Upper lobe of left lung (tissue), 6 donors: Measurements from ENCODE around the gene CHCT1. TPM values are rescaled to one million over a fixed set of nuclear protein-coding genes. Genes with fewer than 3 reads are reported as not detected.
"Not testable (repeated sequence)": the region's sequence is repeated elsewhere in the genome, so short reads cannot be mapped to it uniquely, and the experiment has no call there.

Source experiments
- ATAC-seq, 2 donors: fragments of 200-7000 bp; cut with Tn5 transposase; one replicate each; pipeline ENCODE4 v1.9.1; 2022; ENCODE audit warnings: mild to moderate bottlenecking in 2 of 2, moderate library complexity in 2 of 2; ENCODE audit not compliant: low FRiP score in 2 of 2
- DNase-seq, 2 donors: peaks; one replicate each; pipeline ENCODE4 v3.0.0-alpha.2; 2019 to 2020
- H3K27ac ChIP-seq, 4 donors: fragments of 200-600 bp; sonication (generic); one replicate each; pipeline ENCODE4 v1.5.1; 2016 to 2019
- H3K27me3 ChIP-seq, 4 donors: fragments of 200-600 bp; sonication (generic); one replicate each; pipeline ENCODE4 v1.5.1; 2017 to 2019
- H3K36me3 ChIP-seq, 4 donors: fragments of 200-600 bp; sonication (generic); one replicate each; pipeline ENCODE4 v1.5.1; 2016 to 2019
- H3K4me1 ChIP-seq, 4 donors: fragments of 200-600 bp; sonication (generic); one replicate each; pipeline ENCODE4 v1.5.1; 2018 to 2019
- H3K4me3 ChIP-seq, 4 donors: fragments of 200-600 bp; sonication (generic); one replicate each; pipeline ENCODE4 v1.5.1; 2017 to 2019; ENCODE audit warnings: mild to moderate bottlenecking in 2 of 4, moderate library complexity in 1 of 4
- H3K9me3 ChIP-seq, 4 donors: fragments of 200-600 bp; sonication (generic); one replicate each; pipeline ENCODE4 v1.5.1; 2018 to 2019
- EP300 ChIP-seq, 4 donors: sonication (generic); formaldehyde crosslinking; IDR thresholded peaks; one replicate each; pipeline ENCODE4 v1.5.1; 2017; ENCODE audit warnings: antibody characterized with exemption in 4 of 4, control low read depth in 2 of 4
- POLR2A ChIP-seq, 4 donors: fragments of 450-650 bp; IDR thresholded peaks; one replicate each; pipeline ENCODE4 v1.5.1; 2016 to 2017; ENCODE audit warnings: antibody characterized with exemption in 4 of 4, mild to moderate bottlenecking in 2 of 4
- POLR2AphosphoS5 ChIP-seq, 2 donors: sonication (generic); formaldehyde crosslinking; IDR thresholded peaks; one replicate each; pipeline ENCODE4 v1.5.1; 2017; ENCODE audit warnings: antibody characterized with exemption in 2 of 2
- WGBS, 2 donors: methylation state at CpG; one replicate each; pipeline ENCODE4 v1.1.5; 2017 to 2018; 5-methylcytosine and 5-hydroxymethylcytosine counted together
- total RNA-seq, 6 donors: library from RNA; depleted of rRNA in 4 of 6; stranded (reverse); fragments of >200 nt in 4 of 6; gene quantifications; one replicate each; pipeline versions ENCODE4 v1.1.0 to v1.2.1, GENCODE V29; 2016 to 2021
- TF ChIP-seq, protein P1 (sequence below), 6 experiments: fragments of 450-650 bp in 4 of 6; fragments of 200-600 bp in 2 of 6; sonication (generic) in 2 of 6; IDR thresholded peaks; one replicate each; pipeline ENCODE4 v1.5.1; 2016 to 2019; ENCODE audit warnings: antibody characterized with exemption in 6 of 6
- donor health status: DM: no; HTN: no; CAD: no; lungs with moderate emphysema.
- donor health status: DM: no; HTN: yes; CAD: no; lungs with severe emphysema.

CHCT1 gene
- total RNA-seq, 6 donors from 2014 or later: 0.37 to 0.61 TPM; not detected in 4

GRCh38 chr17:60421273-60422161 lies 772 bp upstream of the CHCT1 start:
- H3K27me3 ChIP-seq: no peaks in the 10 kb centered on the region
- H3K4me1 ChIP-seq: peaks cover 0 to 9% (median 4%) of the 10 kb centered on the region in 4 donors
- peak overlapping the region; percentile 26 to 76 (median 67) for H3K27ac ChIP-seq
- H3K36me3 ChIP-seq: no peaks in the 10 kb centered on the region
- peak in 1 of 2 donors; percentile 10 for TF ChIP-seq POLR2AphosphoS5 (IDR thresholded peaks at IDR 0.05)
- no peak for TF ChIP-seq POLR2A (IDR thresholded peaks at IDR 0.05)
- TF ChIP-seq, protein P1, sequence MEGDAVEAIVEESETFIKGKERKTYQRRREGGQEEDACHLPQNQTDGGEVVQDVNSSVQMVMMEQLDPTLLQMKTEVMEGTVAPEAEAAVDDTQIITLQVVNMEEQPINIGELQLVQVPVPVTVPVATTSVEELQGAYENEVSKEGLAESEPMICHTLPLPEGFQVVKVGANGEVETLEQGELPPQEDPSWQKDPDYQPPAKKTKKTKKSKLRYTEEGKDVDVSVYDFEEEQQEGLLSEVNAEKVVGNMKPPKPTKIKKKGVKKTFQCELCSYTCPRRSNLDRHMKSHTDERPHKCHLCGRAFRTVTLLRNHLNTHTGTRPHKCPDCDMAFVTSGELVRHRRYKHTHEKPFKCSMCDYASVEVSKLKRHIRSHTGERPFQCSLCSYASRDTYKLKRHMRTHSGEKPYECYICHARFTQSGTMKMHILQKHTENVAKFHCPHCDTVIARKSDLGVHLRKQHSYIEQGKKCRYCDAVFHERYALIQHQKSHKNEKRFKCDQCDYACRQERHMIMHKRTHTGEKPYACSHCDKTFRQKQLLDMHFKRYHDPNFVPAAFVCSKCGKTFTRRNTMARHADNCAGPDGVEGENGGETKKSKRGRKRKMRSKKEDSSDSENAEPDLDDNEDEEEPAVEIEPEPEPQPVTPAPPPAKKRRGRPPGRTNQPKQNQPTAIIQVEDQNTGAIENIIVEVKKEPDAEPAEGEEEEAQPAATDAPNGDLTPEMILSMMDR (IDR thresholded peaks at IDR 0.05): peak; percentile 96 to 99 (median 97)
- TF ChIP-seq EP300 (IDR thresholded peaks at IDR 0.05): no peak
- ATAC-seq (peak; percentile 92 to 97), DNase-seq (peak; percentile 76 to 94)
- peak overlapping the region; percentile 41 to 53 (median 50) for H3K4me3 ChIP-seq
- H3K9me3 ChIP-seq: no peaks in the 10 kb centered on the region
- WGBS, 2 donors: 6% methylated on average over 11 to 51 of the region's 66 CpGs

DNA sequence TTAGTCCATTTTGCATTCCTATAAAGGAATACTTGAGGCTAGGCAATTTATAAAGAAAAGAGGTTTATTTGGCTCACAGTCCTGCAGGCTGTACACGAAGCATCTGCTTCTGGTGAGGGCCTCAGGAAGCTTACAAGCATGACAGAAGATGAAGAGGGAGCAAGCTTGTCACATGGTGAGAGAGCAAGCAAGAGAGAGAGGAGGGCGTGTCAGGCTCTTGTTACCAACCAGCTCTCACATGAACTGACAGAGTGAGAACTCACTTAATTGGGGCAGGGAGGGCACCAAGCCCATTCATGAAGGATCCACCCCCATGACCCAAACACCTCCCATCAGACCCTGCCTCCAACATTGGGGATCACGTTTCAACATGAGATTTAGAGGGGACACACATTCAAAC lies 1.6 kb downstream of the CHCT1 start:
- TF ChIP-seq EP300 (IDR thresholded peaks at IDR 0.05) (no peak), POLR2AphosphoS5 (IDR thresholded peaks at IDR 0.05) (no peak), POLR2A (IDR thresholded peaks at IDR 0.05) (no peak)
- TF ChIP-seq, protein P1 (IDR thresholded peaks at IDR 0.05): no peak
- H3K4me1 ChIP-seq: peaks cover 0 to 9% (median 4%) of the 10 kb centered on the region in 4 donors
- 77 to 83% methylated on average over 3 of the region's 3 CpGs for WGBS, 2 donors
- no peak overlapping the region for H3K4me3 ChIP-seq
- DNase-seq (no peak), ATAC-seq (no peak)
- no peaks in the 10 kb centered on the region for H3K27me3 ChIP-seq
- H3K27ac ChIP-seq: no peak overlapping the region
- H3K9me3 ChIP-seq: no peaks in the 10 kb centered on the region
- H3K36me3 ChIP-seq: no peaks in the 10 kb centered on the region

- H3K27ac ChIP-seq: no peak overlapping the region
- H3K4me1 ChIP-seq: peaks cover 0 to 9% (median 4%) of the 10 kb centered on the region in 4 donors
- no peaks in the 10 kb centered on the region for H3K9me3 ChIP-seq
- H3K4me3 ChIP-seq: no peak overlapping the region
- H3K27me3 ChIP-seq: no peaks in the 10 kb centered on the region
- H3K36me3 ChIP-seq: no peaks in the 10 kb centered on the region
- DNase-seq (no peak), ATAC-seq (no peak)
- TF ChIP-seq POLR2AphosphoS5 (IDR thresholded peaks at IDR 0.05) (no peak), EP300 (IDR thresholded peaks at IDR 0.05) (no peak), POLR2A (IDR thresholded peaks at IDR 0.05) (no peak)
- TF ChIP-seq, protein P1 (IDR thresholded peaks at IDR 0.05): no peak
- 93% methylated on average over 3 to 6 of the region's 6 CpGs for WGBS, 2 donors
Observed at GRCh38 chr17:60425626-60426025, 3.3 kb downstream of the CHCT1 start.

- no peak overlapping the region for H3K27ac ChIP-seq
- H3K4me3 ChIP-seq: no peak overlapping the region
- WGBS, 2 donors: 92 to 94% methylated on average over 6 of the region's 10 CpGs
- DNase-seq (peak in 1 of 2 donors; percentile 34), ATAC-seq (peak in 1 of 2 donors; percentile 6)
- H3K4me1 ChIP-seq: peaks cover 0 to 4% (median under 1%) of the 10 kb centered on the region in 4 donors
- no peaks in the 10 kb centered on the region for H3K27me3 ChIP-seq
- no peaks in the 10 kb centered on the region for H3K9me3 ChIP-seq
- no peaks in the 10 kb centered on the region for H3K36me3 ChIP-seq
- TF ChIP-seq POLR2A (IDR thresholded peaks at IDR 0.05): no peak
- no peak for TF ChIP-seq POLR2AphosphoS5 (IDR thresholded peaks at IDR 0.05)
- TF ChIP-seq, protein P1 (IDR thresholded peaks at IDR 0.05): no peak
- no peak for TF ChIP-seq EP300 (IDR thresholded peaks at IDR 0.05)
Observed at GRCh38 chr17:60426596-60426995, 4.3 kb downstream of the CHCT1 start.

- H3K4me3 ChIP-seq: not testable (repeated sequence)
Observed at GRCh38 chr17:60428491-60428890, 6.2 kb downstream of the CHCT1 start.

DNA sequence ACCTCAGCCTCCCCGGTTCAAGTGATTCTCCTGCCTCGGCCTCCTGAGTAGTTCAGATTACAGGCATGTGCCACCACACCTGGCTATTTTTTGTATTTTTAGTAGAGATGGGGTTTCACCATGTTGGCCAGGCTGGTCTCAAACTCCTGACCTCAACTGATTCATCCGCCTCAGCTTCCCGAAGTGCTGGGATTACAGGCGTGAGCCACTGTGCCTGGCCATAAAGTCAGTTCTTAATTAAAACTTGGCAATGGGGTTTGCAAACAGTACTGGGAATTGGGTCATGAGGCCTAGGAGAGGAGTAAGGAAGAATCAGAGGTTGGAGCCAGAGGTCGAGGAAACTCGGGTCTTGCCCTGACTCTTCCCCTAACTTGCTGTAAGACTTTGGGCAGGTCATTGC lies 8.3 kb downstream of the CHCT1 start:
- DNase-seq, H3K9me3 ChIP-seq, H3K4me3 ChIP-seq, H3K27ac ChIP-seq, H3K36me3 ChIP-seq, H3K27me3 ChIP-seq, ATAC-seq, H3K4me1 ChIP-seq: not testable (repeated sequence)
- WGBS, 2 donors: 94 to 95% methylated on average over 7 of the region's 7 CpGs

More at GRCh38 chr17:60428491-60428890, 6.2 kb downstream of the CHCT1 start:
- H3K27me3 ChIP-seq, H3K27ac ChIP-seq, H3K9me3 ChIP-seq, ATAC-seq, H3K4me1 ChIP-seq, DNase-seq, H3K36me3 ChIP-seq: not testable (repeated sequence)
- 87% methylated on average over 6 of the region's 6 CpGs for WGBS, 2 donors

DNA sequence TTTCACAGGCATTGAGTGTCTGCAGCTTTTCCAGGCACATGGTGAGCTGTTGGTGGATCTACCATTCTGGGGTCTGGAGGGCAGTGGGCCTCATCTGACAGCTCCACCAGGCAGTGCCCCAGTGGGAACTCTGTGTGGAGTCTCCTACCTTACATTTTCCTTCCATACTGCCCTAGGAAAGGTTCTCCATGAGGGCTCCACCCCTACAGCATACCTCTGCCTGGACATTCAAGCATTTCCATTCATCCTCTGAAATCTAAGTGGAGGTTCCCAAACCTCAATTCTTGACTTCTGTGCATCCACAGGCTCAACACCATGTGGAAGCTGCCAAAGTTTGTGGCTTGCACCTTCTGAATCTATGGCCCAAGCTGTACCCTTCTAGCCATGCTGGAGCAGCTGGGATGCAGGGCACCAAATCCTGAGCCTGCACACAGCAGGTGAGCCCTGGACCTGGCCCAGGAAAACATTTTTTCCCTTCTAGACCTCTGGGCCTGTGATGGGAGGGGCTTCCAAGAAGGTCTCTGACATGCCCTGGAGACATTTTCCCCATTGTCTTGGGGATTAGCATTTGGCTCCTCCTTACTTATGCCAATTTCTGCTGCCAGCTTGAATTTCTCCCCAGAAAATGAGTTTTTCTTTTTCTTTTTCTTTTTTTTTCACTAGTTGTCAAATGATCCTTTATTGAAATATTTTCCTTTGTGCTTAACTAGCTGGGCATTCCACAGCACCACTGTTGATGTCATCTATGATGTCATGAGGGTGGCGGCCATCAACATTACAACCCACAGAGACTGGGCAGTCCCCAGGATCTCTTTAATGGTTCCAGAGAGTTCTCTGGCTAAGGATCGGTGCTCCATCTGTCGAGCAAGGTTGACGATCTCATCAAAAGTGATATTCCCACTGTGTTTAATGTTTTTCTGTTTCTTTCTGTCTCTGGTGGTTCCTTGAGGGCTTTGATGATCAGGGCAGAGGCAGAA lies 11.0 kb downstream of the CHCT1 start:
- not testable (repeated sequence) for H3K4me3 ChIP-seq, DNase-seq, H3K9me3 ChIP-seq, H3K27me3 ChIP-seq, ATAC-seq, H3K27ac ChIP-seq, H3K36me3 ChIP-seq, H3K4me1 ChIP-seq
- 90 to 97% methylated on average over 4 of the region's 4 CpGs for WGBS, 2 donors
